SK-N-SH treated with all-trans-retinoic acid at 6 μM for 48 hours (cell line): Measurements from ENCODE around the gene GSE1.

ENCODE experiments used
- BACH2 ChIP-seq: fragments of 250-450 bp; sonication (Bioruptor Pico); IDR thresholded peaks from 2 replicates; pipeline ENCODE4 v1.9.0; 2021; ENCODE audit warnings: mild to moderate bottlenecking, borderline replicate concordance
- CREB5 ChIP-seq: fragments of 250-450 bp; sonication (Bioruptor Pico); IDR thresholded peaks from 2 replicates; pipeline ENCODE4 v1.5.1; 2020; ENCODE audit warnings: low read depth, mild to moderate bottlenecking, moderate library complexity
- CSRNP3 ChIP-seq: fragments of 250-450 bp; sonication (Bioruptor Pico); IDR thresholded peaks from 2 replicates; pipeline ENCODE4 v1.5.1; 2021; ENCODE audit warnings: mild to moderate bottlenecking, moderate library complexity
- GLIS3 ChIP-seq: fragments of 250-450 bp; sonication (Bioruptor Pico); IDR thresholded peaks from 2 replicates; pipeline ENCODE4 v1.5.0; 2020; ENCODE audit warnings: mild to moderate bottlenecking, moderate library complexity
- PATZ1 ChIP-seq: fragments of 250-450 bp; sonication (Bioruptor Pico); IDR thresholded peaks from 2 replicates; pipeline ENCODE4 v1.8.0; 2020; ENCODE audit warnings: mild to moderate bottlenecking, moderate library complexity, borderline replicate concordance
- POU6F1 ChIP-seq: fragments of 250-450 bp; sonication (Bioruptor Pico); IDR thresholded peaks from 2 replicates; pipeline ENCODE4 v1.8.0; 2021; ENCODE audit warnings: low read depth, mild to moderate bottlenecking, moderate library complexity, borderline replicate concordance
- SNAI2 ChIP-seq: fragments of 250-450 bp; sonication (Bioruptor Pico); IDR thresholded peaks from 2 replicates; pipeline ENCODE4 v1.5.0; 2020; ENCODE audit warnings: mild to moderate bottlenecking, moderate library complexity
- TOX ChIP-seq: fragments of 250-450 bp; sonication (Bioruptor Pico); IDR thresholded peaks from 2 replicates; pipeline ENCODE4 v1.8.0; 2021; ENCODE audit warnings: mild to moderate bottlenecking, moderate library complexity, borderline replicate concordance
- ZC3H10 ChIP-seq: fragments of 250-450 bp; sonication (Bioruptor Pico); IDR thresholded peaks from 2 replicates; pipeline ENCODE4 v1.5.1; 2021; ENCODE audit warnings: mild to moderate bottlenecking, moderate library complexity
- ZFP3 ChIP-seq: fragments of 250-450 bp; sonication (Bioruptor Pico); IDR thresholded peaks from 2 replicates; pipeline ENCODE4 v1.5.0; 2020; ENCODE audit warnings: mild to moderate bottlenecking, moderate library complexity
- ZNF70 ChIP-seq: fragments of 450-650 bp; formaldehyde crosslinking; IDR thresholded peaks from 2 replicates; pipeline ENCODE4 v1.5.0; 2020; ENCODE audit warnings: mild to moderate bottlenecking, moderate library complexity
- TF ChIP-seq, protein P1 (sequence below): fragments of 250-450 bp; sonication (Bioruptor Pico); IDR thresholded peaks from 2 replicates; pipeline ENCODE4 v1.5.0; 2020; ENCODE audit warnings: mild to moderate bottlenecking, moderate library complexity

- TF ChIP-seq BACH2 (CRISPR knock-in tag) (no peak), ZC3H10 (CRISPR knock-in tag) (no peak), GLIS3 (CRISPR knock-in tag) (no peak), ZNF70 (CRISPR knock-in tag) (no peak), CREB5 (CRISPR knock-in tag) (no peak), TOX (CRISPR knock-in tag) (no peak), SNAI2 (CRISPR knock-in tag) (no peak), PATZ1 (CRISPR knock-in tag) (no peak), POU6F1 (no peak), ZFP3 (CRISPR knock-in tag) (no peak), CSRNP3 (CRISPR knock-in tag) (no peak)
- TF ChIP-seq, protein P1, sequence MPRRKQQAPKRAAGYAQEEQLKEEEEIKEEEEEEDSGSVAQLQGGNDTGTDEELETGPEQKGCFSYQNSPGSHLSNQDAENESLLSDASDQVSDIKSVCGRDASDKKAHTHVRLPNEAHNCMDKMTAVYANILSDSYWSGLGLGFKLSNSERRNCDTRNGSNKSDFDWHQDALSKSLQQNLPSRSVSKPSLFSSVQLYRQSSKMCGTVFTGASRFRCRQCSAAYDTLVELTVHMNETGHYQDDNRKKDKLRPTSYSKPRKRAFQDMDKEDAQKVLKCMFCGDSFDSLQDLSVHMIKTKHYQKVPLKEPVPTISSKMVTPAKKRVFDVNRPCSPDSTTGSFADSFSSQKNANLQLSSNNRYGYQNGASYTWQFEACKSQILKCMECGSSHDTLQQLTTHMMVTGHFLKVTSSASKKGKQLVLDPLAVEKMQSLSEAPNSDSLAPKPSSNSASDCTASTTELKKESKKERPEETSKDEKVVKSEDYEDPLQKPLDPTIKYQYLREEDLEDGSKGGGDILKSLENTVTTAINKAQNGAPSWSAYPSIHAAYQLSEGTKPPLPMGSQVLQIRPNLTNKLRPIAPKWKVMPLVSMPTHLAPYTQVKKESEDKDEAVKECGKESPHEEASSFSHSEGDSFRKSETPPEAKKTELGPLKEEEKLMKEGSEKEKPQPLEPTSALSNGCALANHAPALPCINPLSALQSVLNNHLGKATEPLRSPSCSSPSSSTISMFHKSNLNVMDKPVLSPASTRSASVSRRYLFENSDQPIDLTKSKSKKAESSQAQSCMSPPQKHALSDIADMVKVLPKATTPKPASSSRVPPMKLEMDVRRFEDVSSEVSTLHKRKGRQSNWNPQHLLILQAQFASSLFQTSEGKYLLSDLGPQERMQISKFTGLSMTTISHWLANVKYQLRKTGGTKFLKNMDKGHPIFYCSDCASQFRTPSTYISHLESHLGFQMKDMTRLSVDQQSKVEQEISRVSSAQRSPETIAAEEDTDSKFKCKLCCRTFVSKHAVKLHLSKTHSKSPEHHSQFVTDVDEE (CRISPR knock-in tag): no peak
Measured at GRCh38 chr16:85662976-85663830, 50.1 kb downstream of the GSE1 start.
